NCI-H524 treated with DMSO at 0.1 percent for 48 hours (cell line): ENCODE results near the gene PLCH2.
"Not testable (repeated sequence)": the region's sequence is repeated elsewhere in the genome, so short reads cannot be mapped to it uniquely, and the experiment has no call there.

Experiments
- DNase-seq: peaks from one replicate; lab custom pipeline; 2025; lab: John Stamatoyannopoulos, UW

Gene PLCH2

GRCh38 chr1:2546515-2547209 lies 70.6 kb downstream of the PLCH2 start:
- no peak for DNase-seq

DNA sequence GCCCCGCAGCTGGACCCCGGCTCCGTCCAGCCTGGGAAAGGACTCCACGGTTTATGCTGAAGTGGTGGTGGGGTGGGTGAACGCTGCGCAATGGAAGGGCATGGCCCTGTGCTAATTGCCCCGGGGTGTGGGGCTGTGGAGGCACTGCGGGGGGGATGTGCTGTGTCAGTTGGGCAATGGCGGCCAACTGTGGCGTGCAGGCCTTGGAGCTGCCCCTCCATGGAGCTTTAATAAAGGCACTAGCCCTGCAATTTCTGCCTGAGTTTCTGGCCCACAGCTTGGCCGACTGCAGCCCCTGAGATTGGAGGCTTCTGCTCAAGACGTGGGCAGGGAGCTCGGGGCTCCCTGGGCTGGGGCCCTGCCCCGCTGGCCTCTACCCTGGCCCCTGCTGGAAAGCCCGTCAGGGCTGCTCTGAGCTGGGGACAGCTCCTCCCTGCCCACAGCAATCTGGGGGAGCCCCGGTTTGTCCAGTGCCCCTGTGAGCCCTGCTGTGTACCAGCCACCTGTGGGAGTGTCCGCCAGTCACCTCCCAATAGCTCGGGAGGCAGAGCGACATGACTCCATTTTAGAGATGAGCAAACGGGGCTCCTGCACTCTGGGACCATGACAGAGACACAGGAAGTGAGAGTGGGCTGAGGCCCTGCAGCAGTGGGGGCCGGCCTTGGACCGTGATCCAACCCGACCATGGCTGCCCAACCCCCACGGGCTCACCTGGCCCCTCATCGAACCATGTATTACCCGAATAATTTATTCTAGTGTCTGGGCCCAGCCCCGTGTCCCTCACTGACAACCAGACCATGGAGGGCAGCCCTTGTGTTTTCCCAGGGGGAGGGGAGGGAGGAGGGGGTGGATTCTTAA lies 71.3 kb downstream of the PLCH2 start:
- DNase-seq = no peak

DNA sequence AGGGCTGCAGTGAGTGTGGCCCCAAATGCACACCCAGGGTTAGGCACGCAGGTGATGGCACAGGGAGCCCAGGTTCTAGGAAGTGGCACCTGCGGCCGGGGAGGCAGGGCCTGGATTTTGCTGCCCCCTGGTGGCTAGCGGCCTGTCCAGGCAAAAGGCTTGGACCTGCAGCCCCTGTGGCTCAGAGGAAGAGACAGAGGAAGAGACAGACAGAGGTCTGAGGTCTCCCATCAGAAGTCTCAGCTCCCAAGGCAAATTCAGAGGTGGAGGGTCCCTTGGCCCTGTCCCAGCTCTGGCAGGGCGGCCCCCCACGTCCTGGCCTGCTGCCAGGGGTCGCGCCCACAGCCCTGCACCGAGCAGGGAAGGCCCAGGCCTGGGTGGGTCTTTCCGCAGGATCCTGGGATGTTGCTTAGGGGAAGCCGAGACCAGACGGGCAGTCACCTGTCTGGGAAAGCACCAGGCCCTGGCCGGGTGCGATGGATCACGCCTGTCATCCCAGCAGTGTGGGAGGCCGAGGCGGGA lies 72.0 kb downstream of the PLCH2 start:
- no peak for DNase-seq

DNA sequence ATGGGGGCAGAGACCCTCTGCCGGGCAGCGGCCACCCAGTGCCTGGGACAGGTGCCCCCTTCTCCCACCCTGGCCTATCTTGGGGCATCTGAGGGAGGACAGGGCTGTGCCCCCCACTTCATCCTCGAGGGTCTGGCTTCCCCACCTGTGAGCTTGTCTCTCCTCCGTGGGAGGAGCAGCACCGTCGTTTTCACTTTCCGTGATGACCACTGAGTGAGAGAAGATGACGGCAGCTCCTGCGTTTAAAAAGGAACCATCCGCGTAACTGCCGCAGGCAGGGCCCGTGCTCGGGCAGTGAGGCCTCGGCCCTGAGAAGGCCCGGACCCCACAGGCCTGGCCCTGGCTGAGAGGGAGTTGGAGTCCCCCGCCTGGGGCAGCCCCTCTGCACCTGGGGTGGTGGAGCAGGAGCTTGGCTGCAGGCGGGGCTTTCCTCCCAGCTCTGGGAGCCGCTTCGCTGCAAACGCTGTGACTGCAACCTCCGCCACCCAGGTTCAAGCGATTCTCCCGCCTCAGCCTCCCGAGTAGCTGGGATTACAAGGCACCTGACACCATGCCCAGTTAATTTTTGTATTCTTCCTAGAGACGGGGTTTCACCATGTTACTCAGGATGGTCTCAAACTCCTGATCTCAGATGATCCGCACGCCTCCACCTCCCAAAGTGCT lies 73.4 kb downstream of the PLCH2 start:
- not testable (repeated sequence) for DNase-seq

GRCh38 chr1:2550309-2550861 lies 74.3 kb downstream of the PLCH2 start:
- not testable (repeated sequence) for DNase-seq

- not testable (repeated sequence) for DNase-seq
Measured at GRCh38 chr1:2551544-2551943, 75.5 kb downstream of the PLCH2 start.

- DNase-seq = no peak
Measured at GRCh38 chr1:2552189-2552588, 76.1 kb downstream of the PLCH2 start.

DNA sequence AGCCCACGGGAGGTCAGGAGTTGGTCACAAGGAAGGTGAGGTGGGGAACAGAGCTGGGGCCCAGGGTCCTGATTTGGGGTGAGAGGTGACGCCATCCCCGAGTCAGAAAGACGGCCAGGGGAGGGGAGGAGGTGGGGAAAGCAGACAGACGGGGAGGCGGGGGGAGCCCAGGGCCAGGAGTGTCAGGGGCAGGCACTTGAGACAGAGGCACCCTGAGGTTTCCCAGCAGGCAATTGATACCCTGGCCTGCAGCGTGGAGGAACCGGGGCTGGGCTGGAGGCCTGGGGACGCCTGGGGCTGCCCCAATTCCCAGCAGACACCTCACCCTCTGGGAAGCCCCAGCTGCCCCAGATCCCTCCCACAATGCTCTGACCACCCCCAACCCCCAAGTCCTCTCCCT lies 77.0 kb downstream of the PLCH2 start:
- not testable (repeated sequence) for DNase-seq

DNA sequence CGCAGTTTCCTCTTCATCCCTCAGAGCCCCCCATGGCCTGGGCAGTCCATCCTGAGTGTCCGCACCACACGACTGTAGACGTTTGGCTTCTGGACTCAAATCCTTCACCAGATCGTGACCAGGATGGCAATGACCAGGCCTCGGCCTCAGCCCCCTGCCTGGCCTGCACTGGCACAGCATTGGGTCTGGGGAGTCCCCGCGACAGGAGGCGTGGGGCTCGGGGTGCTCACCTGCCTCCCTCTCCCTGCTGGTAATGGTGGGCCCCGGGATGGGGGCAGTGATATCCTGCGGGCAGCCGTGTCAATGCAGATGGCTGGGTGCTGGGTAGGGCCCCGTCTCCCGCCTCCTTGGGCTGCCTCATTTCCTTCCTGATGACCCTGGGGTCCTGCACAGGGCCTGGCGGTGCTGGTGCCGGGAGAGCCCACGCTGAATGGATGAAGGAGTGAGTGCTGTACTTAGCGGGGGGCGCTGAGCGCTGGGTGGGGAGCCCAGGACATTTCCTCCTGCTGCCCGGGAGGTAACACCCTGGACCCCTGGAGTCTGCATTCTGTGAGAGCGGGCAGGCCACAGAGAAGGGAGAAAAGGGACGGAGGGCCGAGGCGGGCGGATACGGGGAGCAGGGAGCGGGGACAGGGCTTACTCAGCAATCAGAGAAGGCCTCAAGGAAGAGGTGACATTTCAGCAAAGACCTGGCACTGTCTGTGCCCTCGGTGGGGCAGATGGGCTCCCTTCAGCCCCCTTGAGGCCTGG lies 78.0 kb downstream of the PLCH2 start:
- DNase-seq = no peak

- DNase-seq = no peak
Measured at GRCh38 chr1:2554621-2555387, 78.7 kb downstream of the PLCH2 start.
